Neural progenitor cell (in vitro differentiated cells): ENCODE data around the gene PEAR1. TPM values are rescaled to one million over a fixed set of nuclear protein-coding genes. Genes with fewer than 3 reads are reported as not detected.

ENCODE experiments used
- DNase-seq: peaks from one replicate; pipeline ENCODE4 v3.0.0-alpha.2; 2016; ENCODE audit warnings: low spot score
- H2AFZ ChIP-seq: fragments of 200-600 bp; sonication (generic); replicated peaks from 2 replicates; pipeline ENCODE4 v1.6.1; 2016; ENCODE audit warnings: antibody characterized with exemption
- H3F3A ChIP-seq: fragments of 200-600 bp; sonication (generic); 2 replicates; pipeline ENCODE4 v1.6.1; 2016; ENCODE audit warnings: antibody characterized with exemption, low read depth
- H3K27ac ChIP-seq: fragments of 200-600 bp; sonication (generic); 2 replicates; pipeline ENCODE4 v1.5.1; 2016; ENCODE audit warnings: mild to moderate bottlenecking
- H3K27me3 ChIP-seq: fragments of 200-600 bp; sonication (generic); 2 replicates; pipeline ENCODE4 v1.6.1; 2016; ENCODE audit warnings: mild to moderate bottlenecking, moderate library complexity
- H3K36me3 ChIP-seq: fragments of 200-600 bp; sonication (generic); 2 replicates; pipeline ENCODE4 v1.5.1; 2016
- H3K4me1 ChIP-seq: fragments of 200-600 bp; sonication (generic); 2 replicates; pipeline ENCODE4 v1.6.1; 2016; ENCODE audit warnings: mixed run types
- H3K4me2 ChIP-seq: fragments of 200-600 bp; sonication (generic); 2 replicates; pipeline ENCODE4 v1.6.1; 2016
- H3K4me3 ChIP-seq: fragments of 200-600 bp; sonication (generic); 2 replicates; pipeline ENCODE4 v1.5.1; 2016
- H3K79me2 ChIP-seq: fragments of 200-600 bp; sonication (generic); 2 replicates; pipeline ENCODE4 v1.6.1; 2016; ENCODE audit warnings: low read depth
- H3K9ac ChIP-seq: fragments of 200-600 bp; sonication (generic); 2 replicates; pipeline ENCODE4 v1.6.1; 2016
- H3K9me3 ChIP-seq: fragments of 200-600 bp; sonication (generic); 2 replicates; pipeline ENCODE4 v1.5.1; 2016; ENCODE audit warnings: low read depth
- H4K20me1 ChIP-seq: fragments of 200-600 bp; sonication (generic); 2 replicates; pipeline ENCODE4 v1.6.1; 2016; ENCODE audit warnings: low read depth
- H3K27ac Mint-ChIP-seq: 3 replicates; pipeline ENCODE4 v1.8.0; 2021; ENCODE audit warnings: mixed read lengths
- H3K27me3 Mint-ChIP-seq: 2 replicates; pipeline ENCODE4 v1.8.0; 2022; ENCODE audit warnings: low read depth, mild to moderate bottlenecking, inconsistent platforms, moderate library complexity, mixed read lengths; ENCODE audit not compliant: insufficient read depth
- H3K36me3 Mint-ChIP-seq: 3 replicates; pipeline ENCODE4 v1.8.0; 2021; ENCODE audit warnings: mixed read lengths
- H3K4me1 Mint-ChIP-seq: 3 replicates; pipeline ENCODE4 v1.8.0; 2021; ENCODE audit warnings: mixed read lengths
- H3K4me3 Mint-ChIP-seq: 3 replicates; pipeline ENCODE4 v1.8.0; 2021; ENCODE audit warnings: mild to moderate bottlenecking, moderate library complexity, mixed read lengths
- H3K9me3 Mint-ChIP-seq: 3 replicates; pipeline ENCODE4 v1.8.0; 2020; ENCODE audit warnings: mixed read lengths
- CTCF ChIP-seq: fragments of 200-600 bp; sonication (generic); IDR thresholded peaks from 2 replicates; pipeline ENCODE4 v1.5.1; 2017; ENCODE audit warnings: antibody characterized with exemption, mild to moderate bottlenecking
- EZH2 ChIP-seq: fragments of 200-600 bp; sonication (generic); IDR thresholded peaks from 2 replicates; pipeline ENCODE4 v1.6.1; 2017; ENCODE audit warnings: antibody characterized with exemption, mild to moderate bottlenecking, moderate library complexity
- EZH2phosphoT487 ChIP-seq: fragments of 200-600 bp; sonication (generic); IDR thresholded peaks from 2 replicates; pipeline ENCODE4 v1.6.1; 2017; ENCODE audit warnings: antibody characterized with exemption
- total RNA-seq: library from RNA; depleted of rRNA; stranded (reverse); fragments of >200 nt; gene quantifications from 2 replicates; pipeline ENCODE4 v1.2.3, GENCODE V29; 2015; ENCODE audit warnings: low replicate concordance

Gene PEAR1
- total RNA-seq, 1 donor from 2014 or later: not detected

GRCh38 chr1:156903328-156904091 is 10.0 kb downstream of the PEAR1 start:
- H3K9me3 Mint-ChIP-seq: no peaks in the 10 kb centered on the region
- Histone ChIP-seq H3F3A (no peaks in the 10 kb centered on the region), H4K20me1 (no peaks in the 10 kb centered on the region), H3K4me2 (no peak overlapping the region), H3K4me1 (no peaks in the 10 kb centered on the region), H3K27me3 (peaks cover 7% of the 10 kb centered on the region), H3K36me3 (no peaks in the 10 kb centered on the region), H3K9ac (no peak overlapping the region), H3K4me3 (no peak overlapping the region), H3K9me3 (no peaks in the 10 kb centered on the region), H3K27ac (no peak overlapping the region), H3K79me2 (no peaks in the 10 kb centered on the region), H2AFZ (no peak overlapping the region)
- TF ChIP-seq EZH2phosphoT487: no peak
- TF ChIP-seq CTCF: no peak
- TF ChIP-seq EZH2: no peak
- peaks cover 8% of the 10 kb centered on the region for H3K27me3 Mint-ChIP-seq
- H3K4me1 Mint-ChIP-seq: peaks cover 16% of the 10 kb centered on the region
- H3K4me3 Mint-ChIP-seq: peak overlapping the region; percentile 22
- no peak overlapping the region for H3K27ac Mint-ChIP-seq
- no peaks in the 10 kb centered on the region for H3K36me3 Mint-ChIP-seq
- no peak for DNase-seq

GRCh38 chr1:156904187-156904959 is 10.9 kb downstream of the PEAR1 start:
- Mint-ChIP-seq H3K4me3 (no peak overlapping the region), H3K27me3 (peaks cover 8% of the 10 kb centered on the region), H3K9me3 (no peaks in the 10 kb centered on the region), H3K36me3 (no peaks in the 10 kb centered on the region), H3K4me1 (peaks cover 13% of the 10 kb centered on the region), H3K27ac (peak overlapping the region; percentile 42)
- Histone ChIP-seq H3K9me3 (no peaks in the 10 kb centered on the region), H3K79me2 (no peaks in the 10 kb centered on the region), H3K4me3 (no peak overlapping the region), H2AFZ (no peak overlapping the region), H3K4me1 (no peaks in the 10 kb centered on the region), H3K36me3 (no peaks in the 10 kb centered on the region), H3K27ac (no peak overlapping the region), H3K9ac (no peak overlapping the region), H3K4me2 (no peak overlapping the region), H3F3A (no peaks in the 10 kb centered on the region), H4K20me1 (no peaks in the 10 kb centered on the region), H3K27me3 (no peaks in the 10 kb centered on the region)
- DNase-seq: no peak
- TF ChIP-seq CTCF (no peak), EZH2 (no peak), EZH2phosphoT487 (no peak)

GRCh38 chr1:156905176-156905575 is 11.7 kb downstream of the PEAR1 start:
- Mint-ChIP-seq H3K9me3 (no peaks in the 10 kb centered on the region), H3K27me3 (peaks cover 8% of the 10 kb centered on the region), H3K4me3 (no peak overlapping the region), H3K36me3 (no peaks in the 10 kb centered on the region), H3K27ac (no peak overlapping the region), H3K4me1 (peaks cover 9% of the 10 kb centered on the region)
- Histone ChIP-seq H3F3A (no peaks in the 10 kb centered on the region), H3K9me3 (no peaks in the 10 kb centered on the region), H3K4me2 (no peak overlapping the region), H4K20me1 (no peaks in the 10 kb centered on the region), H3K27ac (no peak overlapping the region), H3K79me2 (no peaks in the 10 kb centered on the region), H3K4me1 (no peaks in the 10 kb centered on the region), H3K4me3 (no peak overlapping the region), H3K36me3 (no peaks in the 10 kb centered on the region), H3K9ac (no peak overlapping the region), H2AFZ (no peak overlapping the region), H3K27me3 (no peaks in the 10 kb centered on the region)
- DNase-seq: no peak
- TF ChIP-seq EZH2phosphoT487 (no peak), CTCF (no peak), EZH2 (no peak)
